Vagina (tissue), 2 donors: ENCODE measurements around the gene GRAMD4. TPM values are rescaled to one million over a fixed set of nuclear protein-coding genes. Genes with fewer than 3 reads are reported as not detected.

Experiments
- DNase-seq, 2 donors: peaks; one replicate each; pipeline ENCODE4 v3.0.0-alpha.2; 2017; ENCODE audit errors: extremely low spot score in 2 of 2
- H3K27ac ChIP-seq: fragments of 200-600 bp; sonication (generic); one replicate; pipeline ENCODE4 v1.5.1; 2019
- H3K27me3 ChIP-seq: fragments of 200-600 bp; sonication (generic); one replicate; pipeline ENCODE4 v1.5.1; 2019
- H3K36me3 ChIP-seq, 2 donors: fragments of 200-600 bp; sonication (generic); one replicate each; pipeline ENCODE4 v1.5.1; 2017 to 2019
- H3K4me1 ChIP-seq: fragments of 200-600 bp; sonication (generic); one replicate; pipeline ENCODE4 v1.5.1; 2019
- H3K4me3 ChIP-seq, 2 donors: fragments of 200-600 bp; sonication (generic); 1 replicate in 1 of 2; 2 replicates in 1 of 2; pipeline ENCODE4 v1.5.1; 2016 to 2019
- H3K9me3 ChIP-seq: fragments of 200-600 bp; sonication (generic); one replicate; pipeline ENCODE4 v1.5.1; 2019
- CTCF ChIP-seq, 3 experiments: fragments of 450-650 bp in 2 of 3; fragments of 200-600 bp in 1 of 3; sonication (generic) in 1 of 3; IDR thresholded peaks; one replicate each; pipeline ENCODE4 v1.5.1; 2017 to 2019; ENCODE audit warnings: antibody characterized with exemption in 3 of 3, mild to moderate bottlenecking in 2 of 3, moderate library complexity in 2 of 3
- POLR2A ChIP-seq, 2 donors: fragments of 450-650 bp; IDR thresholded peaks; one replicate each; pipeline ENCODE4 v1.6.1; 2017; ENCODE audit warnings: antibody characterized with exemption in 2 of 2, mild to moderate bottlenecking in 2 of 2, moderate library complexity in 2 of 2
- POLR2AphosphoS5 ChIP-seq, 2 donors: sonication (generic); formaldehyde crosslinking; IDR thresholded peaks; one replicate each; pipeline ENCODE4 v1.9.0; 2017; ENCODE audit warnings: antibody characterized with exemption in 2 of 2, mild to moderate bottlenecking in 2 of 2, low read depth in 1 of 2; ENCODE audit not compliant: insufficient read depth in 1 of 2
- intact Hi-C: fragments of 100-400 bp; cut with DNase I; formaldehyde crosslinking; loops from one replicate; pipeline ENCODE4 v1.15.1; 2023
- total RNA-seq: library from RNA; depleted of rRNA; stranded (reverse); fragments of >200 nt; gene quantifications from one replicate; pipeline ENCODE4 v1.2.3, GENCODE V29; 2016

GRAMD4 gene
- total RNA-seq, 1 donor from 2014 or later = 28.7 TPM

GRCh38 chr22:46635756-46636155 lies 15.6 kb downstream of the GRAMD4 start:
- Histone ChIP-seq H3K4me3 (no peak overlapping the region), H3K27ac (no peak overlapping the region), H3K36me3 (no peaks in the 10 kb centered on the region), H3K27me3 (no peaks in the 10 kb centered on the region), H3K4me1 (peaks cover 11% of the 10 kb centered on the region), H3K9me3 (no peaks in the 10 kb centered on the region)
- DNase-seq = no peak
- intact Hi-C loops = no loop called here
- TF ChIP-seq POLR2A (IDR thresholded peaks at IDR 0.05) = no peak
- no peak for TF ChIP-seq POLR2AphosphoS5 (IDR thresholded peaks at IDR 0.05; ENCODE audit: insufficient read depth in 1 of 2, low read depth in 1 of 2)
- TF ChIP-seq CTCF (IDR thresholded peaks at IDR 0.05) = no peak

GRCh38 chr22:46636221-46637002 lies 16.2 kb downstream of the GRAMD4 start:
- no peak for DNase-seq
- H3K27me3 ChIP-seq = no peaks in the 10 kb centered on the region
- intact Hi-C loops = no loop called here
- H3K36me3 ChIP-seq = no peaks in the 10 kb centered on the region
- TF ChIP-seq POLR2AphosphoS5 (IDR thresholded peaks at IDR 0.05; ENCODE audit: insufficient read depth in 1 of 2, low read depth in 1 of 2) = no peak
- no peak for TF ChIP-seq POLR2A (IDR thresholded peaks at IDR 0.05)
- no peak for TF ChIP-seq CTCF (IDR thresholded peaks at IDR 0.05)
- no peaks in the 10 kb centered on the region for H3K9me3 ChIP-seq
- H3K4me3 ChIP-seq = no peak overlapping the region
- H3K27ac ChIP-seq = no peak overlapping the region
- H3K4me1 ChIP-seq = peaks cover 11% of the 10 kb centered on the region

- peaks cover 21% of the 10 kb centered on the region for H3K4me1 ChIP-seq
Measured at GRCh38 chr22:46637711-46638600, 17.8 kb downstream of the GRAMD4 start.

GRCh38 chr22:46638601-46639431 lies 18.6 kb downstream of the GRAMD4 start:
- no peak for TF ChIP-seq CTCF (IDR thresholded peaks at IDR 0.05)
- no peak for TF ChIP-seq POLR2A (IDR thresholded peaks at IDR 0.05)
- TF ChIP-seq POLR2AphosphoS5 (IDR thresholded peaks at IDR 0.05; ENCODE audit: insufficient read depth in 1 of 2, low read depth in 1 of 2) = no peak
- intact Hi-C loops = no loop called here
- H3K9me3 ChIP-seq = no peaks in the 10 kb centered on the region
- no peaks in the 10 kb centered on the region for H3K27me3 ChIP-seq
- no peak for DNase-seq
- H3K27ac ChIP-seq = no peak overlapping the region
- H3K36me3 ChIP-seq = no peaks in the 10 kb centered on the region
- peaks cover 21% of the 10 kb centered on the region for H3K4me1 ChIP-seq
- H3K4me3 ChIP-seq = no peak overlapping the region

More at GRCh38 chr22:46637711-46638600, 17.8 kb downstream of the GRAMD4 start:
- Histone ChIP-seq H3K27ac (no peak overlapping the region), H3K4me3 (no peak overlapping the region), H3K36me3 (no peaks in the 10 kb centered on the region), H3K27me3 (no peaks in the 10 kb centered on the region), H3K9me3 (no peaks in the 10 kb centered on the region)
- no peak for DNase-seq
- TF ChIP-seq POLR2AphosphoS5 (IDR thresholded peaks at IDR 0.05; ENCODE audit: insufficient read depth in 1 of 2, low read depth in 1 of 2) (no peak), POLR2A (IDR thresholded peaks at IDR 0.05) (no peak), CTCF (IDR thresholded peaks at IDR 0.05) (no peak)
- intact Hi-C loops = no loop called here
